Uterus (tissue), 4 donors: ENCODE measurements around the gene S100P. TPM values are rescaled to one million over a fixed set of nuclear protein-coding genes. Genes with fewer than 3 reads are reported as not detected.

Source experiments
- DNase-seq, 2 donors: peaks; one replicate each; pipeline ENCODE4 v3.0.0-alpha.2; 2019 to 2020
- H3K27ac ChIP-seq, 2 donors: fragments of 200-600 bp; sonication (generic); 1 replicate in 1 of 2; 2 replicates in 1 of 2; pipeline ENCODE4 v1.5.1; 2016 to 2018
- H3K27me3 ChIP-seq, 2 donors: fragments of 200-600 bp; sonication (generic); one replicate each; pipeline ENCODE4 v1.5.1; 2018 to 2019; ENCODE audit warnings: control low read depth in 1 of 2
- H3K36me3 ChIP-seq, 2 donors: fragments of 200-600 bp; sonication (generic); one replicate each; pipeline ENCODE4 v1.5.1; 2019; ENCODE audit warnings: control low read depth in 1 of 2
- H3K4me1 ChIP-seq, 2 donors: fragments of 200-600 bp; sonication (generic); one replicate each; pipeline ENCODE4 v1.5.1; 2018 to 2019; ENCODE audit warnings: control low read depth in 1 of 2
- H3K4me3 ChIP-seq, 2 donors: fragments of 200-600 bp; sonication (generic); 1 replicate in 1 of 2; 2 replicates in 1 of 2; pipeline ENCODE4 v1.5.1; 2018 to 2019; ENCODE audit warnings: mild to moderate bottlenecking in 1 of 2
- H3K9me3 ChIP-seq, 2 donors: fragments of 200-600 bp; sonication (generic); one replicate each; pipeline ENCODE4 v1.5.1; 2019; ENCODE audit warnings: control low read depth in 1 of 2
- CTCF ChIP-seq, 4 experiments: fragments of 200-600 bp in 2 of 4; fragments of 450-650 bp in 2 of 4; sonication (generic) in 2 of 4; IDR thresholded peaks; one replicate each; pipeline ENCODE4 v1.5.1; 2016 to 2019; ENCODE audit warnings: antibody characterized with exemption in 4 of 4, mild to moderate bottlenecking in 2 of 4, moderate library complexity in 1 of 4
- POLR2A ChIP-seq, 2 donors: fragments of 450-650 bp; IDR thresholded peaks; one replicate each; pipeline ENCODE4 v1.6.1; 2016; ENCODE audit warnings: antibody characterized with exemption in 2 of 2, mild to moderate bottlenecking in 1 of 2, moderate library complexity in 1 of 2
- intact Hi-C: fragments of 100-400 bp; cut with DNase I; formaldehyde crosslinking; loops from one replicate; pipeline ENCODE4 v1.15.1; 2023; ENCODE audit warnings: low total_unique reads
- total RNA-seq, 4 donors: library from RNA; depleted of rRNA in 3 of 4; stranded (reverse); fragments of >200 nt in 3 of 4; gene quantifications; one replicate each; pipeline versions ENCODE4 v1.1.0 to v1.2.4, GENCODE V29; 2014 to 2023
- donor health status: DM: yes; HTN: yes; CAD: no.

The S100P gene
- total RNA-seq, 4 donors from 2014 or later: 0.26 to 1.3 TPM; not detected in 2

DNA sequence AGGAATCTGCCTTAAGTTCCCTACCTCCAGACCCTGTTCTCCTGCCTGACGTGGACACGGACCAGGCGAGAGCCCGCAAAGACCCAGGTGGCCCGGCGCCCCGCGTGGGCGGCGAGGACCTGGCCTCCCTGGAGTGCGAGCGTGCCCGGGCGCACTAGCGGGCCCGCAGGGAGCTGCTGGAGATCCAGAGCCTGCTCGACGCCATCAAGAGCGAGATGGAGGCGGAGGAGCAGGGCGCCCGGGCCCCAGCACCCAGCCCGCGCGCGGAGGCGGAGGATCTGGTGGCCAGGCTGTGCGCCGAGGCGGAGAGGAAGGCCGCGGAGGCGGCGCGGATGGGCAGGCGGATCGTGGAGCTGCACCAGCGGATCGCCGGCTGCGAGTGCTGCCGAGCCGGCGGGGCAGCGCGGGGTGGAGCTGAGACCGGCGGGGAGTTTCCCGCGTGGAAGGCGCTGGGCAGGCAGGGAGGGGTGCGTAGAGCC, 35.0 kb upstream of the S100P start:
- no peaks in the 10 kb centered on the region for H3K9me3 ChIP-seq
- peak overlapping the region; percentile 29 to 35 for H3K4me3 ChIP-seq
- H3K27ac ChIP-seq: peak overlapping the region; percentile 84
- no peak for TF ChIP-seq POLR2A (IDR thresholded peaks at IDR 0.05)
- TF ChIP-seq CTCF (IDR thresholded peaks at IDR 0.05): peak in 1 of 4 experiments; percentile 9
- intact Hi-C loops: no loop called here
- H3K4me1 ChIP-seq: peaks cover 0 to 6% of the 10 kb centered on the region in 2 donors
- DNase-seq: peak in 1 of 2 donors; percentile 53
- no peaks in the 10 kb centered on the region for H3K36me3 ChIP-seq
- no peaks in the 10 kb centered on the region for H3K27me3 ChIP-seq

DNA sequence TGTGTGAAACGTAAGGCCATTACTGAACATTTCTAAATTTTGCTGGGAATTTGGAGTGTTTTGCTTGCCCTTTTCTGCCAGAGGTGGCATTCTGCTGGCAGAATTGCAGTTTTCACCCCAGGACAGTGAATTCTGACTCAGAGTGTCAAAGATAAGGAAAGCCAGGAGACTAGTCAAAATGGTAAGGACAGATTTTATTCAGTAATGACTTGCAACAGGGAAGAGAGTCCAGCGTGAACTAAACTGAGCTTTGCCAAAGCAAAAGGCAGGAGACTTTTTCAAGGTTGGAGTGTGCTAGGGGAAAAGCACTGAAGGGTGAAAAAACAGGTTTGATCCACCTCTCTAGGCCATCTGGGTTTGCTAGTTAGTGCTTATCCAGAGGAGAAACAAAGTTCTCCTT, 33.8 kb upstream of the S100P start:
- Histone ChIP-seq H3K27me3 (no peaks in the 10 kb centered on the region), H3K36me3 (no peaks in the 10 kb centered on the region), H3K4me1 (peaks cover 0 to 14% of the 10 kb centered on the region in 2 donors), H3K27ac (no peak overlapping the region), H3K4me3 (no peak overlapping the region), H3K9me3 (no peaks in the 10 kb centered on the region)
- no peak for DNase-seq
- TF ChIP-seq CTCF (IDR thresholded peaks at IDR 0.05): no peak
- no peak for TF ChIP-seq POLR2A (IDR thresholded peaks at IDR 0.05)
- intact Hi-C loops: no loop called here

- no peak overlapping the region for H3K27ac ChIP-seq
- no peak for DNase-seq
- H3K4me3 ChIP-seq: no peak overlapping the region
- peaks cover 0 to 16% of the 10 kb centered on the region in 2 donors for H3K4me1 ChIP-seq
- TF ChIP-seq POLR2A (IDR thresholded peaks at IDR 0.05) (no peak), CTCF (IDR thresholded peaks at IDR 0.05) (no peak)
- intact Hi-C loops: no loop called here
- no peaks in the 10 kb centered on the region for H3K9me3 ChIP-seq
- no peaks in the 10 kb centered on the region for H3K27me3 ChIP-seq
- H3K36me3 ChIP-seq: no peaks in the 10 kb centered on the region
These were observed 33.2 kb upstream of the S100P start for GRCh38 chr4:6660430-6660829.

DNA sequence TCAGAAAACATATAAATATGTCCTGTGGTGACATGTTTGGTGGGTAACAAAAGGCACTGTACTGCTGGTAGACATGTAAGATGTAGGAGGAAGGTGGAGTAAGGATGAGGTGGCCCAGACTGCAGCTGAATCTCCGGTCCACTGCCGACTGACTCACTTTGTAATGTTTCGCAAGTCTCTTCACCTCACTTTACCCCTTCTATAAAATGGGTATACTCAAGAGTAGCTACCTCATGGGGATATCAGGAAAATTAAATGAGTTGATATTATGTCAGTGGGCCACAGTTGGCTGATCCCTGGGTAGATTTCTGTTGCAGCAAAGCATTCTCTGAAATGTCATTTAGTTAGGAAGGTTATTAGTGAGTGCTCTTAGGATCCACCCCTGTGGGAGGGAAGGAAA, 31.1 kb upstream of the S100P start:
- peaks cover 0 to 16% of the 10 kb centered on the region in 2 donors for H3K4me1 ChIP-seq
- H3K36me3 ChIP-seq: no peaks in the 10 kb centered on the region
- no peak for TF ChIP-seq CTCF (IDR thresholded peaks at IDR 0.05)
- no peak for TF ChIP-seq POLR2A (IDR thresholded peaks at IDR 0.05)
- H3K27me3 ChIP-seq: no peaks in the 10 kb centered on the region
- no peak overlapping the region for H3K4me3 ChIP-seq
- no peak for DNase-seq
- no peaks in the 10 kb centered on the region for H3K9me3 ChIP-seq
- intact Hi-C loops: no loop called here
- no peak overlapping the region for H3K27ac ChIP-seq

DNA sequence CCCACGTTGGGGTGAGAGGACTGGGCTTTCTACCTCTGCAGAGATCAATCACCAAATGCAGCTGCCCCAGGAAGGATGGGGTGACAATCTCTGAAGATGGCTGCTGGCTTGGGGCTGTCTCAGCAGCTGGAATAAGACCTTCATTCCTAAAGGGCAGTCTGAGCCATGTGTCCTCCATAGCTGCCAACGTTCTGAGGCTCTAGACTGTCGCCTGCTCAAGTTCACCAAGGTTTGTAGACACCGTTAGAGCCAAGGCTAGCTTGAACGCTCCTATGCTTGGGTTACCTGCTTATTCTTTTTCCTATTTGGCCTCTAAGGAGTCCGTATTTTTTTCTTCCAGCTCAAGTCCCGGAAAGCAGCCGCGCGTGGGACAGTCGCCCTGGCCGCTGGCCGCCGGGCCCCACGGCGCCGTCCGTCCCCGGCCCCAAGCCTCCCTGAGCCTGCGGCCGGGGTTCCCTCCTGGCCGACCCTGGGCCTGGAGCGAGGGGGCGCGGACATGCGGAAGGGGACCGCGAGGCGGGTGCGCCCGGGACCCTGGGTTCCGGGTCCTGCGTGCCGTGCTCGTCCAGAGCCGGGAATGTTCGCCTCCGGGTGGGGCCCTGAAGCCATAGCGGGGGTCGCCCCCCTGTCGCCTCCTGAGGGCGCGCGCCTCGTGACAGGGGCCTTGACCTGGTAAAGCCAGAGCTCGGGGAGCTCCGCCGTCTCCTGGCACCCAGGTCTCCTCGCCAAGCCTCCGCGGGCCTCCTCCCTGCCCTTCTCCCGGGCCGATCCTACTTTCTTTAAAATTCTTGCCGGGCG, 29.9 kb upstream of the S100P start:
- TF ChIP-seq POLR2A (IDR thresholded peaks at IDR 0.05) (no peak), CTCF (IDR thresholded peaks at IDR 0.05) (no peak)
- Histone ChIP-seq H3K27me3 (no peaks in the 10 kb centered on the region), H3K27ac (peak overlapping the region in 1 of 2 donors; percentile 4), H3K4me3 (peak overlapping the region; percentile 26 to 35), H3K9me3 (no peaks in the 10 kb centered on the region), H3K4me1 (peaks cover 0 to 16% of the 10 kb centered on the region in 2 donors), H3K36me3 (no peaks in the 10 kb centered on the region)
- intact Hi-C loops: no loop called here
- no peak for DNase-seq
